Activated T-cell treated with anti-CD3 and anti-CD28 coated beads, Interleukin-2, amount 50 U/mL, for 72 hours (primary cell): ENCODE data around the gene AKT3. TPM values are rescaled to one million over a fixed set of nuclear protein-coding genes. Genes with fewer than 3 reads are reported as not detected.
A peak's percentile ranks its signal among the peaks of the same experiment; 100 is the strongest.

Source experiments
- ATAC-seq, 2 donors: fragments of 150-1000 bp; cut with Tn5 transposase; replicated peaks in 1 of 2; 2 replicates each; pipeline ENCODE4 v1.10.0; 2021; ENCODE audit warnings: moderate library complexity in 2 of 2, mild to moderate bottlenecking in 1 of 2
- DNase-seq, 2 donors: peaks; one replicate each; pipeline ENCODE4 v3.0.0; 2021 to 2022; ENCODE audit warnings: mixed read lengths in 1 of 2
- H3K27ac Mint-ChIP-seq: one replicate; pipeline ENCODE4 v1.8.0; 2022; ENCODE audit warnings: mild to moderate bottlenecking, moderate library complexity, mixed read lengths
- H3K27me3 Mint-ChIP-seq: one replicate; pipeline ENCODE4 v1.8.0; 2022; ENCODE audit warnings: low read depth, mixed read lengths
- H3K36me3 Mint-ChIP-seq, 2 donors: one replicate each; pipeline ENCODE4 v1.8.0; 2022; ENCODE audit warnings: mixed read lengths in 2 of 2, mild to moderate bottlenecking in 1 of 2; ENCODE audit not compliant: insufficient read depth in 2 of 2
- H3K4me1 Mint-ChIP-seq: one replicate; pipeline ENCODE4 v1.8.0; 2022; ENCODE audit warnings: low read depth, mixed read lengths
- H3K4me3 Mint-ChIP-seq, 2 donors: one replicate each; pipeline ENCODE4 v1.8.0; 2022; ENCODE audit warnings: mild to moderate bottlenecking in 2 of 2, mixed read lengths in 2 of 2, moderate library complexity in 2 of 2
- H3K9me3 Mint-ChIP-seq, 2 donors: one replicate each; pipeline ENCODE4 v1.8.0; 2022; ENCODE audit warnings: mixed read lengths in 2 of 2
- total RNA-seq, 2 donors: library from RNA; stranded (reverse); gene quantifications; one replicate each; pipeline ENCODE4 v1.2.3, GENCODE V29; 2022

AKT3 gene
- total RNA-seq, 2 donors from 2014 or later: 32.6 to 46.7 TPM

- H3K36me3 Mint-ChIP-seq: peaks cover 9 to 12% of the 10 kb centered on the region in 2 donors
- H3K4me1 Mint-ChIP-seq: no peaks in the 10 kb centered on the region
- H3K9me3 Mint-ChIP-seq: peaks cover 0 to 6% of the 10 kb centered on the region in 2 donors
- no peak for DNase-seq
- H3K4me3 Mint-ChIP-seq: no peak overlapping the region
- no peak overlapping the region for H3K27ac Mint-ChIP-seq
- H3K27me3 Mint-ChIP-seq: no peaks in the 10 kb centered on the region
- no peak for ATAC-seq
Measured at GRCh38 chr1:243559575-243560162, 290.4 kb downstream of the AKT3 start.

- no peak for DNase-seq
- H3K4me1 Mint-ChIP-seq: no peaks in the 10 kb centered on the region
- H3K27me3 Mint-ChIP-seq: no peaks in the 10 kb centered on the region
- no peak overlapping the region for H3K27ac Mint-ChIP-seq
- H3K9me3 Mint-ChIP-seq: peaks cover 0 to 6% of the 10 kb centered on the region in 2 donors
- ATAC-seq: no peak
- H3K4me3 Mint-ChIP-seq: no peak overlapping the region
- H3K36me3 Mint-ChIP-seq: peaks cover 9 to 10% of the 10 kb centered on the region in 2 donors
Measured at GRCh38 chr1:243558576-243558975, 291.5 kb downstream of the AKT3 start.

GRCh38 chr1:243557866-243558265 is 292.2 kb downstream of the AKT3 start:
- peaks cover 9 to 10% of the 10 kb centered on the region in 2 donors for H3K36me3 Mint-ChIP-seq
- no peak overlapping the region for H3K4me3 Mint-ChIP-seq
- DNase-seq (no peak), ATAC-seq (no peak)
- H3K4me1 Mint-ChIP-seq: no peaks in the 10 kb centered on the region
- no peak overlapping the region for H3K27ac Mint-ChIP-seq
- peaks cover 0 to 6% of the 10 kb centered on the region in 2 donors for H3K9me3 Mint-ChIP-seq
- H3K27me3 Mint-ChIP-seq: no peaks in the 10 kb centered on the region

GRCh38 chr1:243554686-243555085 is 295.4 kb downstream of the AKT3 start:
- Mint-ChIP-seq H3K4me1 (no peaks in the 10 kb centered on the region), H3K36me3 (peaks cover 0 to 3% of the 10 kb centered on the region in 2 donors), H3K27me3 (no peaks in the 10 kb centered on the region), H3K27ac (no peak overlapping the region), H3K4me3 (no peak overlapping the region), H3K9me3 (no peaks in the 10 kb centered on the region)
- DNase-seq: no peak
- no peak for ATAC-seq

GRCh38 chr1:243553090-243553489 is 297.0 kb downstream of the AKT3 start:
- ATAC-seq (no peak), DNase-seq (no peak)
- Mint-ChIP-seq H3K4me1 (no peaks in the 10 kb centered on the region), H3K4me3 (no peak overlapping the region), H3K27ac (no peak overlapping the region), H3K36me3 (peaks cover 0 to 3% of the 10 kb centered on the region in 2 donors), H3K27me3 (no peaks in the 10 kb centered on the region), H3K9me3 (no peaks in the 10 kb centered on the region)

GRCh38 chr1:243550276-243550675 is 299.8 kb downstream of the AKT3 start:
- Mint-ChIP-seq H3K27me3 (no peaks in the 10 kb centered on the region), H3K4me1 (no peaks in the 10 kb centered on the region), H3K9me3 (no peaks in the 10 kb centered on the region), H3K4me3 (no peak overlapping the region), H3K36me3 (peaks cover 0 to 3% of the 10 kb centered on the region in 2 donors), H3K27ac (no peak overlapping the region)
- no peak for ATAC-seq
- DNase-seq: no peak

- DNase-seq (no peak), ATAC-seq (no peak)
- Mint-ChIP-seq H3K4me3 (no peak overlapping the region), H3K4me1 (no peaks in the 10 kb centered on the region), H3K27ac (peak overlapping the region; percentile 9), H3K9me3 (no peaks in the 10 kb centered on the region), H3K36me3 (peaks cover 0 to 3% of the 10 kb centered on the region in 2 donors), H3K27me3 (no peaks in the 10 kb centered on the region)
Measured at GRCh38 chr1:243549791-243550190, 300.3 kb downstream of the AKT3 start.

GRCh38 chr1:243549108-243549507 is 300.9 kb downstream of the AKT3 start:
- Mint-ChIP-seq H3K27me3 (no peaks in the 10 kb centered on the region), H3K9me3 (no peaks in the 10 kb centered on the region), H3K4me1 (no peaks in the 10 kb centered on the region), H3K27ac (peak overlapping the region; percentile 17), H3K36me3 (peaks cover under 1 to 5% of the 10 kb centered on the region in 2 donors), H3K4me3 (no peak overlapping the region)
- no peak for DNase-seq
- no peak for ATAC-seq

- H3K27me3 Mint-ChIP-seq: no peaks in the 10 kb centered on the region
- no peaks in the 10 kb centered on the region for H3K4me1 Mint-ChIP-seq
- H3K9me3 Mint-ChIP-seq: no peaks in the 10 kb centered on the region
- H3K27ac Mint-ChIP-seq: no peak overlapping the region
- H3K4me3 Mint-ChIP-seq: no peak overlapping the region
- H3K36me3 Mint-ChIP-seq: peaks cover 4 to 5% of the 10 kb centered on the region in 2 donors
- DNase-seq (no peak), ATAC-seq (no peak)
Measured at GRCh38 chr1:243548516-243548915, 301.5 kb downstream of the AKT3 start.

- Mint-ChIP-seq H3K27me3 (no peaks in the 10 kb centered on the region), H3K9me3 (no peaks in the 10 kb centered on the region), H3K4me1 (no peaks in the 10 kb centered on the region), H3K27ac (no peak overlapping the region), H3K36me3 (peaks cover 4 to 5% of the 10 kb centered on the region in 2 donors), H3K4me3 (no peak overlapping the region)
- DNase-seq: no peak
- no peak for ATAC-seq
Measured at GRCh38 chr1:243547891-243548290, 302.2 kb downstream of the AKT3 start.

GRCh38 chr1:243546457-243546856 is 303.6 kb downstream of the AKT3 start:
- Mint-ChIP-seq H3K27me3 (no peaks in the 10 kb centered on the region), H3K36me3 (peaks cover 4 to 5% of the 10 kb centered on the region in 2 donors), H3K27ac (no peak overlapping the region), H3K9me3 (peaks cover 0 to under 1% of the 10 kb centered on the region in 2 donors), H3K4me1 (no peaks in the 10 kb centered on the region), H3K4me3 (no peak overlapping the region)
- ATAC-seq: no peak
- no peak for DNase-seq

GRCh38 chr1:243543501-243543900 is 306.5 kb downstream of the AKT3 start:
- Mint-ChIP-seq H3K4me3 (no peak overlapping the region), H3K9me3 (peaks cover 0 to 2% of the 10 kb centered on the region in 2 donors), H3K27ac (no peak overlapping the region), H3K4me1 (no peaks in the 10 kb centered on the region), H3K36me3 (peaks cover 4 to 5% of the 10 kb centered on the region in 2 donors), H3K27me3 (no peaks in the 10 kb centered on the region)
- DNase-seq (no peak), ATAC-seq (no peak)

GRCh38 chr1:243542739-243543415 is 307.2 kb downstream of the AKT3 start:
- DNase-seq: no peak
- H3K4me1 Mint-ChIP-seq: no peaks in the 10 kb centered on the region
- no peaks in the 10 kb centered on the region for H3K27me3 Mint-ChIP-seq
- H3K4me3 Mint-ChIP-seq: no peak overlapping the region
- ATAC-seq: no peak
- peaks cover 0 to 2% of the 10 kb centered on the region in 2 donors for H3K9me3 Mint-ChIP-seq
- peaks cover 4 to 5% of the 10 kb centered on the region in 2 donors for H3K36me3 Mint-ChIP-seq
- H3K27ac Mint-ChIP-seq: no peak overlapping the region

- Mint-ChIP-seq H3K27me3 (no peaks in the 10 kb centered on the region), H3K9me3 (peaks cover 2 to 5% of the 10 kb centered on the region in 2 donors), H3K36me3 (peaks cover 8 to 9% of the 10 kb centered on the region in 2 donors), H3K4me1 (no peaks in the 10 kb centered on the region), H3K4me3 (no peak overlapping the region), H3K27ac (no peak overlapping the region)
- no peak for ATAC-seq
- no peak for DNase-seq
Measured at GRCh38 chr1:243539636-243540035, 310.4 kb downstream of the AKT3 start.
